ENCODE results near the gene SMAD7. TPM values are rescaled to one million over a fixed set of nuclear protein-coding genes. Genes with fewer than 3 reads are reported as not detected.

SMAD7 gene
- polyA plus RNA-seq, 3 donors: 1.4 to 9.4 (median 1.5) TPM

DNA sequence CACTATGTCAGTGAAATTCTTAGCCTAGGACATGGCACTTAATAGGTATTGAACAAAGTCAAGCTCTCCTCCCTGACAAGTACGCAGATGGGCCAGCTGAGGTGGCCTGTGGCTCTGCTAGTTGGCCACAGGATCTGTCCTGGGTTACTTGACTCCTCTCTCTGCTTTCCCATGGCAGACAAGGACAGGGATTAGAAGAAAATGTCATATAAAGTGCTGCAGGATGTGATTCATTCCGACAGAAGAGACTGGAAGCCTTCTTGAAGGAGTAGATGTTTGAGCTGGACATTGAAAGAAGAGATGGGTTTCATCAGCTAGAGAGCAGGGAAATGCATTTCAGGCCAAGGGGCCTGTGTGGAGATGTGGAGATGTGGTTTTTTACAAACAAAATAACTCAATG is 46.7 kb downstream of the SMAD7 start:
- no peak for DNase-seq
- Histone ChIP-seq H3K4me1 (ENCODE audit: control insufficient read depth in 1 of 2, insufficient read depth in 2 of 2, low read length in 2 of 2) (peaks cover 16 to 25% of the 10 kb centered on the region in 2 donors), H3K4me3 (replicated peaks in 1 of 3; ENCODE audit: low read depth in 2 of 3, low read length in 3 of 3) (no peak overlapping the region), H4K20me1 (ENCODE audit: insufficient read depth, low read length) (no peaks in the 10 kb centered on the region), H3K27ac (ENCODE audit: low read depth in 1 of 2, low read length in 2 of 2) (no peak overlapping the region), H3K36me3 (replicated peaks in 1 of 2; ENCODE audit: control insufficient read depth in 1 of 2, insufficient read depth in 2 of 2, low read length in 2 of 2) (no peaks in the 10 kb centered on the region), H2AFZ (ENCODE audit: insufficient read depth, low read depth, low read length, poor library complexity, severe bottlenecking) (no peak overlapping the region), H3K9ac (ENCODE audit: insufficient read depth, low read length, poor library complexity, severe bottlenecking) (no peak overlapping the region), H3K27me3 (ENCODE audit: control insufficient read depth in 2 of 2, insufficient read depth in 2 of 2, low read length in 2 of 2) (no peaks in the 10 kb centered on the region), H3K9me3 (replicated peaks in 1 of 2; ENCODE audit: control insufficient read depth in 1 of 2, insufficient read depth in 1 of 2, low read length in 2 of 2) (peaks cover 7 to 10% of the 10 kb centered on the region in 2 donors), H3K79me2 (ENCODE audit: insufficient read depth, low read length) (no peaks in the 10 kb centered on the region), H3K4me2 (replicated peaks; ENCODE audit: extremely low read depth, low read length, poor library complexity, severe bottlenecking) (no peak overlapping the region)
- intact Hi-C loops (cut with micrococcal nuclease): loop anchor here in 1 of 2 donors (5.0 kb wide), 1 partner anchor 43 kb away; no protein-coding TSS in a partner anchor
- peaks cover 4% of the 10 kb centered on the region in 2 donors for H3K36me3 Mint-ChIP-seq
- no peak overlapping the region for H3K4me3 Mint-ChIP-seq
- TF ChIP-seq, protein P1, sequence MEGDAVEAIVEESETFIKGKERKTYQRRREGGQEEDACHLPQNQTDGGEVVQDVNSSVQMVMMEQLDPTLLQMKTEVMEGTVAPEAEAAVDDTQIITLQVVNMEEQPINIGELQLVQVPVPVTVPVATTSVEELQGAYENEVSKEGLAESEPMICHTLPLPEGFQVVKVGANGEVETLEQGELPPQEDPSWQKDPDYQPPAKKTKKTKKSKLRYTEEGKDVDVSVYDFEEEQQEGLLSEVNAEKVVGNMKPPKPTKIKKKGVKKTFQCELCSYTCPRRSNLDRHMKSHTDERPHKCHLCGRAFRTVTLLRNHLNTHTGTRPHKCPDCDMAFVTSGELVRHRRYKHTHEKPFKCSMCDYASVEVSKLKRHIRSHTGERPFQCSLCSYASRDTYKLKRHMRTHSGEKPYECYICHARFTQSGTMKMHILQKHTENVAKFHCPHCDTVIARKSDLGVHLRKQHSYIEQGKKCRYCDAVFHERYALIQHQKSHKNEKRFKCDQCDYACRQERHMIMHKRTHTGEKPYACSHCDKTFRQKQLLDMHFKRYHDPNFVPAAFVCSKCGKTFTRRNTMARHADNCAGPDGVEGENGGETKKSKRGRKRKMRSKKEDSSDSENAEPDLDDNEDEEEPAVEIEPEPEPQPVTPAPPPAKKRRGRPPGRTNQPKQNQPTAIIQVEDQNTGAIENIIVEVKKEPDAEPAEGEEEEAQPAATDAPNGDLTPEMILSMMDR (IDR thresholded peaks at IDR 0.05): no peak
- peak overlapping the region in 3 of 7 donors; percentile 6 to 25 (median 16) for H3K27ac Mint-ChIP-seq
- WGBS (ENCODE audit: insufficient coverage): 100% methylated on average over 2 of the region's 2 CpGs
- peaks cover 7 to 15% (median 12%) of the 10 kb centered on the region in 7 donors for H3K9me3 Mint-ChIP-seq
- H3K27me3 Mint-ChIP-seq (ENCODE audit: low read depth in 3 of 3): peaks cover 2 to 6% (median 3%) of the 10 kb centered on the region in 3 donors
- peaks cover 33% of the 10 kb centered on the region for H3K4me1 Mint-ChIP-seq

DNA sequence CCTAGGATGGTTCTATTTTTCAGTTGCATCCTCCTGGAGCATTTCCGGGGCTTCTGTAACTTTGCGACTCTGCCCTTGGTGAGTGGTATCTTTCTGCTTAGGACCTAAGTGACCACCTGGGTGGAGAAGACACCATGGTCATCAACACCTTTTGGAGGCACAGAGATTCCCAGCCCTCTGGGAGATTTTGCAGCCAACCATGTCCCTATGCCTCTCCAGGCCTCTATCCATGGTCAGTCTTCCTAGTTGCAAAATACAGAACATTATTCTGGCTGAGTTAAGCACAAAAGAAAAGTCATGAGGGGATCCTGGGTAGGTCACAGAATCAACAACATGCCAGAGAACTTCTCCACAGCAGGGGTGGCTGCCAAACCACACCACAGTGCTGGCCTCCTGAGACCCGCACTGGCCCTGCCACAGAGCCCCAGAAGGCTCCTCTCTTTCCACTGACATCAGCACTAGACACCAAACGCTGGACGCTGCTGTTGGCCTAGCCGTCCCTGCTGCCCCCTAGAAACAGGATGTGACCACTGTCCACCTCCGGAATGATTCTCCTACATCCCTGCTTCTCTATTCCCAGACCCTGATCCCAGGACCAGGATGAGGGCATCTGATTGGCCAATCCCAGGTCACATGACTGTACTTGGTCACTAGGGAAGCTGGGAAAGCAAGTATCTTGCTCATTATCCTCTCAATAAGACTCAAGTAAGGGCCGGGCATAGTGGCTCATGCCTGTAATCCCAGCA is 47.7 kb downstream of the SMAD7 start:
- WGBS (ENCODE audit: insufficient coverage): 96% methylated on average over 8 of the region's 8 CpGs
- TF ChIP-seq, protein P1 (IDR thresholded peaks at IDR 0.05): no peak
- Mint-ChIP-seq H3K27me3 (ENCODE audit: low read depth in 3 of 3) (peaks cover 2 to 6% (median 3%) of the 10 kb centered on the region in 3 donors), H3K4me3 (no peak overlapping the region), H3K9me3 (peaks cover 7 to 15% (median 12%) of the 10 kb centered on the region in 7 donors), H3K4me1 (peaks cover 39% of the 10 kb centered on the region), H3K27ac (peak overlapping the region in 2 of 7 donors; percentile 18 to 49), H3K36me3 (peaks cover 4% of the 10 kb centered on the region in 2 donors)
- no peak overlapping the region for H3K4me2 ChIP-seq (replicated peaks; ENCODE audit: extremely low read depth, low read length, poor library complexity, severe bottlenecking)
- H3K36me3 ChIP-seq (replicated peaks in 1 of 2; ENCODE audit: control insufficient read depth in 1 of 2, insufficient read depth in 2 of 2, low read length in 2 of 2): no peaks in the 10 kb centered on the region
- H3K9ac ChIP-seq (ENCODE audit: insufficient read depth, low read length, poor library complexity, severe bottlenecking): no peak overlapping the region
- no peaks in the 10 kb centered on the region for H4K20me1 ChIP-seq (ENCODE audit: insufficient read depth, low read length)
- H3K4me3 ChIP-seq (replicated peaks in 1 of 3; ENCODE audit: low read depth in 2 of 3, low read length in 3 of 3): no peak overlapping the region
- H3K4me1 ChIP-seq (ENCODE audit: control insufficient read depth in 1 of 2, insufficient read depth in 2 of 2, low read length in 2 of 2): peaks cover 25 to 36% of the 10 kb centered on the region in 2 donors
- H3K27me3 ChIP-seq (ENCODE audit: control insufficient read depth in 2 of 2, insufficient read depth in 2 of 2, low read length in 2 of 2): no peaks in the 10 kb centered on the region
- no peak overlapping the region for H2AFZ ChIP-seq (ENCODE audit: insufficient read depth, low read depth, low read length, poor library complexity, severe bottlenecking)
- peak overlapping the region in 1 of 2 donors; percentile 61 for H3K27ac ChIP-seq (ENCODE audit: low read depth in 1 of 2, low read length in 2 of 2)
- DNase-seq: no peak
- H3K9me3 ChIP-seq (replicated peaks in 1 of 2; ENCODE audit: control insufficient read depth in 1 of 2, insufficient read depth in 1 of 2, low read length in 2 of 2): peaks cover 7 to 10% of the 10 kb centered on the region in 2 donors
- intact Hi-C loops (cut with micrococcal nuclease): loop anchor here in 1 of 2 donors (5.0 kb wide), 1 partner anchor 44 kb away; no protein-coding TSS in a partner anchor
- no peaks in the 10 kb centered on the region for H3K79me2 ChIP-seq (ENCODE audit: insufficient read depth, low read length)
